ENCODE results near the gene ATG14. TPM values are rescaled to one million over a fixed set of nuclear protein-coding genes. Genes with fewer than 3 reads are reported as not detected.

The ATG14 gene
- total RNA-seq, 4 donors from 2014 or later = 10.3 to 18.9 (median 13.9) TPM

DNA sequence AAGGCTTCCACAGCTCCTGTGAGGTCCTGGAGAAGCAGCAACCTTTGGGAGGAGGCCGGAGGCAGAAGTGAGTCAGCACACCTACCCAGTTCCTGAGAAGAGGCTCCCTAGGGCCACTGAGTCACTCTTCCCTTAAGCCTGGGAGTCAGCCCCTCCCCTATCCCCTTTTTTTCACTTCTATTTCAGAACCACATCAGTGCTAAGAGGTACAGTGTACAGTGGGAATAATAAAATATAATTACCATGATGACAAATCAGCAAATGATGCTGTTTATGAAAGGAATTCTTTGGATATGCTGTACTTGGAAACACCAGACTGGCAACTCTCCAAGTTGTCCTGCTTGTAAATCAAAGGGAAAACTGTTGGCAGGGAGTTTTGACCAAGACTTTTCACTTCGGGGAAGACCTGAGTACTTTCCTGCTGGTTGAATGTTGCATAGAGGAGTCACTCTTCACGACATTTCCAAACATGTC lies 36.5 kb upstream of the ATG14 start:
- Histone ChIP-seq H3K36me3 (no peaks in the 10 kb centered on the region), H3K9me3 (no peaks in the 10 kb centered on the region), H3K27me3 (no peaks in the 10 kb centered on the region), H3K27ac (no peak overlapping the region), H3K4me3 (no peak overlapping the region), H3K4me1 (peaks cover 0 to 17% (median 0%) of the 10 kb centered on the region in 4 donors)
- DNase-seq = peak in 1 of 3 donors; percentile 82
- no peak for TF ChIP-seq POLR2A (IDR thresholded peaks at IDR 0.05)
- TF ChIP-seq, protein P1, sequence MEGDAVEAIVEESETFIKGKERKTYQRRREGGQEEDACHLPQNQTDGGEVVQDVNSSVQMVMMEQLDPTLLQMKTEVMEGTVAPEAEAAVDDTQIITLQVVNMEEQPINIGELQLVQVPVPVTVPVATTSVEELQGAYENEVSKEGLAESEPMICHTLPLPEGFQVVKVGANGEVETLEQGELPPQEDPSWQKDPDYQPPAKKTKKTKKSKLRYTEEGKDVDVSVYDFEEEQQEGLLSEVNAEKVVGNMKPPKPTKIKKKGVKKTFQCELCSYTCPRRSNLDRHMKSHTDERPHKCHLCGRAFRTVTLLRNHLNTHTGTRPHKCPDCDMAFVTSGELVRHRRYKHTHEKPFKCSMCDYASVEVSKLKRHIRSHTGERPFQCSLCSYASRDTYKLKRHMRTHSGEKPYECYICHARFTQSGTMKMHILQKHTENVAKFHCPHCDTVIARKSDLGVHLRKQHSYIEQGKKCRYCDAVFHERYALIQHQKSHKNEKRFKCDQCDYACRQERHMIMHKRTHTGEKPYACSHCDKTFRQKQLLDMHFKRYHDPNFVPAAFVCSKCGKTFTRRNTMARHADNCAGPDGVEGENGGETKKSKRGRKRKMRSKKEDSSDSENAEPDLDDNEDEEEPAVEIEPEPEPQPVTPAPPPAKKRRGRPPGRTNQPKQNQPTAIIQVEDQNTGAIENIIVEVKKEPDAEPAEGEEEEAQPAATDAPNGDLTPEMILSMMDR (IDR thresholded peaks at IDR 0.05) = no peak

DNA sequence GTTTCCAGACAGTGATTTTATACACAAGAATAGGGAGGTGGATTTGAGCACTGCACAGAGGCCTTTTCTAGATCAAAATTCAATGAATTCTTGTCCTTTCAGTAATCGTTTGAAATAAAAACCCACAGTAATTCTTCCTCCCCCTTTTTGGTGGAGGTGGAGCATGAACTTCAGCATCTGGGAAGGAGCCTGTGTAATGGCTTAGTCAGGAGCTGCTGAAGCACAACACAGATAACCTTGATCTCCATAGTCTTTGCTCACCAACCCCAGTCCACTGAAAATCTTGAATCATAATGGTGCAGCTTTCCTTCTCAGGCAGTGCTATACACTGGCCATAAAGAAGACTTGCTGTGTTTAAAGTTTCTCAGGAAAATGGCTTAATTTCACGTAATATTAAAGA lies 35.2 kb upstream of the ATG14 start:
- Histone ChIP-seq H3K4me3 (no peak overlapping the region), H3K9me3 (no peaks in the 10 kb centered on the region), H3K27ac (no peak overlapping the region), H3K4me1 (peaks cover 0 to 15% (median 0%) of the 10 kb centered on the region in 4 donors), H3K36me3 (no peaks in the 10 kb centered on the region), H3K27me3 (no peaks in the 10 kb centered on the region)
- TF ChIP-seq, protein P1 (IDR thresholded peaks at IDR 0.05) = no peak
- no peak for TF ChIP-seq POLR2A (IDR thresholded peaks at IDR 0.05)
- no peak for DNase-seq

DNA sequence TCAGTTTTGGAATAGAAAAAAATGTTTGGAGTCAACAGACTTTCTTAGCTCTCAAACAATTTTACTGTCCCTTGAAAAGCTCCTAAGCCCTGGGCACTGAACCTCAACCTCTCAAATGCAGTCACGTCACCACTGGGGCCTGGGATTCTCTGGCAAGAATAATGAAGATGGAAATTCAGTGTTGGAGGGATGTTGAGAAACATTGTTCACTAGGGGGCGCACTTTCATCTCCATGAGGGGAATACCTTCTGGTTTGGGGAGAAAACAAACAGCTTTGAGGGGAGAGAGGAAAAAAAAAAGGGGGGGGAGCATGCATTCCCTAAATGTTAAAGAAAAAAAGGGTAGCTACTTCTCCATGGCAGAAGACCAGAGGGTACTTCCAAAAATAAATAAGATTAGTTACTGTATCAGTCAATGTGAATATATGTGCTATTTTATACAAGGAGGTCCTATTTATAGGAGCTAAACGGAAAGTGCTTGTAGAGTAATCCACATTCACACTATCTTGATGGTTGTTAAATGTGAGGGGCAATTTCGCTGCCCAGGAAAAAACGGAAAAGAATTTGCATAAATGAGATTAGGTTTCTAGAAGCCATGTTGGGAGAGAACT lies 34.6 kb upstream of the ATG14 start:
- Histone ChIP-seq H3K27me3 (no peaks in the 10 kb centered on the region), H3K4me3 (no peak overlapping the region)
- DNase-seq = peak in 2 of 3 donors; percentile 49 to 78

DNA sequence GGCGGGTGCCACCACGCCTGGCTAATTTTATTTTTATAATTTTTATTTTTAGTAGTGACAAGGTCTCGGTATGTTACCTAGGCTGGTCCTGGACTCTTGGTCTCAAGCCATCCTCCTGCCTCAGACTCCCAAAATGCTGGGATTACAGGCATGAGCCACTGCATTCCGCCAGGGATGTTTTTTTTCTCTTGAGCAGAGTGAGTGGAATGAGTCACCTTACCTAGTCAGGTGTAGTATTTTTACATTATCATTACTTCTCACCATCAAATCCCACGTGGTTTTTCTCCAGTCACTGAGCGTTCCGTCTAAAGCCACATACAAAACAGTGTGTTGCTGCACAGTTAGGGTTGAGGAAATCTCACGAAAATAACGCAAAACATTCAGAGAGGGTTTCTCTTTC lies 29.7 kb upstream of the ATG14 start:
- Histone ChIP-seq H3K9me3 (no peaks in the 10 kb centered on the region), H3K27ac (no peak overlapping the region), H3K4me1 (no peaks in the 10 kb centered on the region), H3K4me3 (no peak overlapping the region), H3K36me3 (no peaks in the 10 kb centered on the region), H3K27me3 (no peaks in the 10 kb centered on the region)
- DNase-seq = no peak
- TF ChIP-seq, protein P1 (IDR thresholded peaks at IDR 0.05) = no peak
- no peak for TF ChIP-seq POLR2A (IDR thresholded peaks at IDR 0.05)

More for the DNA sequence above, 34.6 kb upstream of the ATG14 start:
- H3K27ac ChIP-seq = no peak overlapping the region
- H3K9me3 ChIP-seq = no peaks in the 10 kb centered on the region
- TF ChIP-seq, protein P1 (IDR thresholded peaks at IDR 0.05) = peak; percentile 27 to 75 (median 60)
- no peak for TF ChIP-seq POLR2A (IDR thresholded peaks at IDR 0.05)
- H3K36me3 ChIP-seq = no peaks in the 10 kb centered on the region
- peaks cover 0 to 9% (median 0%) of the 10 kb centered on the region in 4 donors for H3K4me1 ChIP-seq

DNA sequence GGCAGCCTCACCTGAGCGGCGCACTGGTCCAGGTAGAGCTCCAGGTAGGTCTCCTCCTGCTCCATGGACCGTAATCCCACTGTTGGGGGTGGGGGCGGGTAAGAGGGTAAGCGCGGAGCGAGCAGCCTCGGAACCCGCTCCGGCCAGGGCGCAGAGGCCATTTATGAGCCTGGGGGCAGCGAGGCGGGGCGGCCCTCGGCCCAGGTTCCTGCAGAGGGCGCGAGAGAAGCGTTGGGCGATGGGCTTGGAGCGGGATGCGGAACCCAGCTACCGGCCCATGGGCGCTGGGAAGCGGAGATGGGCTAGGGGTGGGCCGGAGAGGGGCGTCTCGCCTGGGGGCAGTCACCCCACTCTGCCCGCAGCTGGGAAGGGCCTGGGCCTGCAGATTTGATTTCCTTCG lies 28.8 kb upstream of the ATG14 start, which contains the start of gene TBPL2:
Gene TBPL2, minus strand, starts transcription at position 232 of the 400 bp plus-strand sequence. Its CDS starts 167 bp downstream, at position 65.
- H3K9me3 ChIP-seq = no peaks in the 10 kb centered on the region
- TF ChIP-seq POLR2A (IDR thresholded peaks at IDR 0.05) = no peak
- TF ChIP-seq, protein P1 (IDR thresholded peaks at IDR 0.05) = no peak
- no peak within 1 kb of the TSS for H3K4me3 ChIP-seq
- H3K36me3 ChIP-seq = no peaks in the 10 kb centered on the region
- no peak within 1 kb of the TSS for H3K27ac ChIP-seq
- no peaks in the 10 kb centered on the region for H3K27me3 ChIP-seq
- H3K4me1 ChIP-seq = no peaks in the 10 kb centered on the region
- DNase-seq = no peak

All from Peyer's patch (tissue), 4 donors.